Coronary artery (tissue), 2 donors: Measurements from ENCODE around the gene ZNF106.

Experiments used
- DNase-seq: peaks from one replicate; pipeline ENCODE4 v3.0.0-alpha.2; 2017; ENCODE audit warnings: low spot score
- H3K27ac ChIP-seq, 2 donors: fragments of 200-600 bp; sonication (generic); one replicate each; pipeline ENCODE4 v1.5.1; 2016 to 2019
- H3K4me3 ChIP-seq: fragments of 200-600 bp; sonication (generic); 2 replicates; pipeline ENCODE4 v1.5.1; 2016; ENCODE audit warnings: mild to moderate bottlenecking, moderate library complexity
- TF ChIP-seq, protein P1 (sequence below): fragments of 200-600 bp; sonication (generic); IDR thresholded peaks from one replicate; pipeline ENCODE4 v1.5.1; 2019; ENCODE audit warnings: antibody characterized with exemption

ZNF106 gene

DNA sequence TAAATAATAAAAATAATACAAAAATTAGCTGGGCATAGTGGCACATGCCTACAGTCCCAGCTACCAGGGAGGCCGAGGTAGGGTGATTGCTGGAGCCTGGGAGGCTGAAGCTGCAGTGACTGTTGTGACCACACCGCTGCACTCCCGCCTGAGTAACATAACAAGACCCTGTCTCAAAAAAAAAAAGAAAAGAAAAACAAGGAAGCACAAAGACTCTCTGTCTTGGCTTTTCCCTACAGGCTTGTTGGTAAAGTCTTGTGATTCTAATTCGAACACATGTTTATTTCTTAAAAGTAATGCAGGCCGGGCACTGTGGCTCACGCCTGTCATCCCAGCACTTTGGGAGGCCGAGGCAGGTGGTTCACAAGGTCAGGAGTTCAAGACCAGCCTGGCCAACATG lies 71.6 kb downstream of the ZNF106 start:
- DNase-seq: no peak
- no peak overlapping the region for H3K27ac ChIP-seq
- TF ChIP-seq, protein P1, sequence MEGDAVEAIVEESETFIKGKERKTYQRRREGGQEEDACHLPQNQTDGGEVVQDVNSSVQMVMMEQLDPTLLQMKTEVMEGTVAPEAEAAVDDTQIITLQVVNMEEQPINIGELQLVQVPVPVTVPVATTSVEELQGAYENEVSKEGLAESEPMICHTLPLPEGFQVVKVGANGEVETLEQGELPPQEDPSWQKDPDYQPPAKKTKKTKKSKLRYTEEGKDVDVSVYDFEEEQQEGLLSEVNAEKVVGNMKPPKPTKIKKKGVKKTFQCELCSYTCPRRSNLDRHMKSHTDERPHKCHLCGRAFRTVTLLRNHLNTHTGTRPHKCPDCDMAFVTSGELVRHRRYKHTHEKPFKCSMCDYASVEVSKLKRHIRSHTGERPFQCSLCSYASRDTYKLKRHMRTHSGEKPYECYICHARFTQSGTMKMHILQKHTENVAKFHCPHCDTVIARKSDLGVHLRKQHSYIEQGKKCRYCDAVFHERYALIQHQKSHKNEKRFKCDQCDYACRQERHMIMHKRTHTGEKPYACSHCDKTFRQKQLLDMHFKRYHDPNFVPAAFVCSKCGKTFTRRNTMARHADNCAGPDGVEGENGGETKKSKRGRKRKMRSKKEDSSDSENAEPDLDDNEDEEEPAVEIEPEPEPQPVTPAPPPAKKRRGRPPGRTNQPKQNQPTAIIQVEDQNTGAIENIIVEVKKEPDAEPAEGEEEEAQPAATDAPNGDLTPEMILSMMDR: no peak
- no peak overlapping the region for H3K4me3 ChIP-seq

DNA sequence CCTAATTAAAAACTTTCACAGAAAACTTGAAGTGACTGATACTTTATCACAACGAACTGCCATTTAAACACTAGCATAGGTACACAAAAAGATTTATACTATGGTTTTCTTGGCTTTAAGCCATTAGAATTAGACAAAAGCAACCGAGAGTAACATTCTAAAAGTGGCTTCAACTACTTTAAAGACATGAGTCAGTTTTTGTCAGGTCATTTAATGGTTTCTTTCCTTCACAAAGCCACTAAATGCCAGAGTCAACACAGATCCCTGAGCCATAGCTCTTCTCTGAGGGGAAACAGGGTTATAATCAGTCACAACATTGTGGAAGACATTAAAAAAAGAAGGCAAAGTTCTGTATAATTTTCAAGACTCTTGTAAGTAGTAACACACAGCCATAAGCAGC lies 77.0 kb downstream of the ZNF106 start:
- Histone ChIP-seq H3K4me3 (no peak overlapping the region), H3K27ac (no peak overlapping the region)
- DNase-seq: no peak
- TF ChIP-seq, protein P1: no peak

DNA sequence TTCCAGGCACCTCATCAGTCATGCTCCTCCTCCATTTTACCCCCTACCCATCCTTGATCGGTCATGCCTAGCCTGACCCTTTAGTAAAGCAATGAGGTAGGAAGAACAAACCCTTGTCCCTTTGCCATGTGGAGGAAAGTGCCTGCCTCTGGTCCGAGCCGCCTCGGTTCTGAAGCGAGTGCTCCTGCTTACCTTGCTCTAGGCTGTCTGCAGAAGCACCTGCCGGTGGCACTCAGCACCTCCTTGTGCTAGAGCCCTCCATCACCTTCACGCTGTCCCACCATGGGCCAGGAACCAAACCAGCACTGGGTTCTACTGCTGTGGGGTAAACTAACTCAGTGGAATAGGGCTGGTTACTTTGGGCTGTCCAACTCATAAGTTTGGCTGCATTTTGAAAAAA lies 79.1 kb downstream of the ZNF106 start:
- H3K4me3 ChIP-seq: no peak overlapping the region
- DNase-seq: no peak
- TF ChIP-seq, protein P1: no peak
- H3K27ac ChIP-seq: no peak overlapping the region

DNA sequence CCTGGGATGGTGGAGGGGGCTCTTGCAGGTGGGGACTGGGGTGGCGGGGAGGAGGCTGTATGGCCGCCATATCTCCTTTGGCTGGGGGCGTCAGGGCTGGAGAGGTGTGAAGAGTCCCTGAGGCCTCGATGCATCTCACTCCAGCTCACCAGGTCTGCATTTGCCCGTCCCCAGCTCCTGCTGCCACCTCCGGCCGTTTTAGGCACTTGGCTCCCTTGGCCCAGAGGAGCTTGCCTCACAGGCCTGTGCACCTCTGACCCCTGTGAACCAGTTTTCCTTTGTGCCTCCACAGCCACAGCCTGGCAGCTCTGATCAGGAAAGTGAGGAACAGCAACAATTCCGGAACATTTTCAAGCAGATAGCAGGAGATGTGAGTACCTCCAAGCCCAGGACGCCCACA lies 81.9 kb downstream of the ZNF106 start:
- no peak overlapping the region for H3K4me3 ChIP-seq
- H3K27ac ChIP-seq: no peak overlapping the region
- DNase-seq: no peak
- TF ChIP-seq, protein P1: no peak

DNA sequence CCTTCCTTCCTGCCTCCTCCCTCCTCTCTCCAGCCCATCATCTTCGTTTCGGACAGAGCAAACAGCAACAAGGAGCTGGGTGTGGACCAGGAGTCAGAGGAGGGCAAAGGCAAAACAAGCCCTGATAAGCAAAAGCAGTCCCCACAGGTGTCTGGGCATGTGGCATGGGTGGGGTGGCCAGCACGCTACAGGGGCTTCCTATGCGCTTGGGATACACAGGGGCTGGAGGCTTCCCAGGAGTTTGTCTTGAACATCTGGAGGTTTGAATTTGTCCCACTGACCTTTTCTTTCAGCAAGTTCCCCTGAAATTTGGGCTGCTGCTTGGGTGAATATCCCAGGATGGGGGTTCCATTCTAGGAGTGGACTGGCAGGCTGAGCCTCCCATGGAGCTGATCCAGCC lies 82.8 kb downstream of the ZNF106 start:
- Histone ChIP-seq H3K27ac (no peak overlapping the region), H3K4me3 (no peak overlapping the region)
- TF ChIP-seq, protein P1: no peak
- no peak for DNase-seq

DNA sequence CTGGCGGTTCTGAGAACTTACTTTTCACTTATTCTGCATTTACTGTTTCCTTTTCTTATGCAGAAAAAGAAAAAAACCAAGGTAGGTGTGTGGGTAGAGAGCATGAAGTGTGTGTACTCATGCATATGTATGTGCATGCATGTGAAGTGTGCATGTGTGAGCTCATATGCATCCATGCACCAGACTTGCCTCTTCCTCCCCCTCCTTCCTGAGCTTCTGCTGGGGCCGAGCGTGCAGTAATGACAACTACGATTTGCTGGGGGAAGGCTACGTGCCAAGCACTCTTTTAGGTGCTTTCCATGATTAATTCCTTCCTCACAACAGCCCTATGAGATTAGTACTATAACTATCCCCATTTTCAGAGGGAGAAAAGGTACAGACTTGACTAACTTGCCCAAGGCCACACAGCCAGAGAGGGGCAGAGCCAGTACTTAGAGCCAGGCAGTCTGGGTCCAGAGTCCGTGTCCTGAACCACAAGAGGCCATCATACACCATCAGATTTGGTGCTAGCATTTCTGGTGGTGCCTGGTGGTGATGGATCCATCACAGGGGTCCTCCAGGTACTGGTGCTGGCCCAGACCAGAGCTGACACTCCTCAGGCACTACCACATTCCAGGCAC lies 85.0 kb downstream of the ZNF106 start:
- TF ChIP-seq, protein P1: no peak
- H3K4me3 ChIP-seq: no peak overlapping the region
- DNase-seq: no peak
- no peak overlapping the region for H3K27ac ChIP-seq

DNA sequence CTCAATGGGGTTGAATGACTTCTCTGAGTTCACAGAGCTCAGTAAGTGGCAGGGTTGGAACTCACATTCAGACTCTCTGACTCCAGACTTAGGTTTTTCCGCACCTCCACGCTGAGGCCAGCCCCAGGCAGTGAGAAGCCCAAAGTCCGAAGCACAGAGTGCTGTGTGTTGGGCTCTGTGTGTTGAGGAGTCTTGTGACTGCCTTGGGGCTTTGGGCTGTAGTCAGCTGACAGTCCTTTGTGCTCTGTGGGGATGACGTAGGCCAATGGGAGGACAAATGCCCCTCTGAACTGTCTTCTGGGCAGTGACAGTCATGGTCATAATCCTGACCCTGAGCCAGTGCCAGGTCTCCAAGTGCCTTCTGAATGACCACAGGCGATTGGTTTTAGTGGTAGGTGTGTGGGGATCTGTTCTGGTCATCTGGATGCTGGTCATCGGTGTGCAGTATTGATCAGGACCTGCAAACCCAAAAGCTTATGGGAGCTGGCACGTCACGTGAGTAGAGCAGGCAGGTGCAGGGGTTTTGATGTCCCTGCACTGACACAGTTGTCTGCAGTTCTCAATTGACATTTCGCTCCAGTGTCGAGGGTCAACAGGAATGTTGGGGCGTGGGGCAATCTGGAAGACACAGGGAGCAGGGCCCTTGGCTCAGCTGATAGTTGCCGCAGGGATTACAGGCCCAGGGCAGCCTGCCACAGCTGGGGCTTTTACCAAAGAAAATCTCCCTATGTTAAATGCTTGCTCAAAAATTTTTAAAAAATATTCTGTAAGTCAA lies 86.3 kb downstream of the ZNF106 start:
- Histone ChIP-seq H3K27ac (no peak overlapping the region), H3K4me3 (no peak overlapping the region)
- TF ChIP-seq, protein P1: no peak

More for the DNA sequence above, 86.3 kb downstream of the ZNF106 start:
- no peak for DNase-seq
